Nephron (organoid): ENCODE results near the gene MFSD11.

Source experiments
- H3K27ac Mint-ChIP-seq, 3 experiments: 2 replicates each; pipeline ENCODE4 v1.8.0; 2020; ENCODE audit warnings: mixed read lengths in 3 of 3, mild to moderate bottlenecking in 2 of 3, moderate library complexity in 1 of 3
- H3K27me3 Mint-ChIP-seq: 2 replicates; pipeline ENCODE4 v1.8.0; 2021; ENCODE audit warnings: low read depth, mild to moderate bottlenecking, moderate library complexity, mixed read lengths
- H3K36me3 Mint-ChIP-seq: 2 replicates; pipeline ENCODE4 v1.8.0; 2020; ENCODE audit warnings: low read depth, mixed read lengths
- H3K4me1 Mint-ChIP-seq: 2 replicates; pipeline ENCODE4 v1.8.0; 2020; ENCODE audit warnings: mixed read lengths
- H3K4me3 Mint-ChIP-seq, 3 experiments: 2 replicates each; pipeline ENCODE4 v1.8.0; 2020; ENCODE audit warnings: mild to moderate bottlenecking in 3 of 3, mixed read lengths in 3 of 3, moderate library complexity in 2 of 3
- H3K9me3 Mint-ChIP-seq: 2 replicates; pipeline ENCODE4 v1.8.0; 2020; ENCODE audit warnings: mixed read lengths
- CTCF ChIP-seq, 3 experiments: fragments of 200-600 bp; sonication (generic); IDR thresholded peaks; one replicate each; pipeline ENCODE4 v1.5.0; 2021; ENCODE audit warnings: antibody characterized with exemption in 3 of 3; ENCODE audit not compliant: unreplicated experiment in 3 of 3

Gene MFSD11

GRCh38 chr17:76822184-76822778, 84.4 kb downstream of the MFSD11 start:
- Mint-ChIP-seq H3K4me3 (no peak overlapping the region), H3K36me3 (no peaks in the 10 kb centered on the region), H3K27ac (no peak overlapping the region), H3K9me3 (no peaks in the 10 kb centered on the region), H3K4me1 (no peaks in the 10 kb centered on the region), H3K27me3 (peaks cover 31% of the 10 kb centered on the region)
- no peak for TF ChIP-seq CTCF (IDR thresholded peaks at IDR 0.05; ENCODE audit: unreplicated experiment in 3 of 3)

GRCh38 chr17:76824093-76824492, 86.2 kb downstream of the MFSD11 start:
- Mint-ChIP-seq H3K4me1 (no peaks in the 10 kb centered on the region), H3K27me3 (peaks cover 39% of the 10 kb centered on the region), H3K9me3 (no peaks in the 10 kb centered on the region), H3K27ac (no peak overlapping the region), H3K4me3 (no peak overlapping the region), H3K36me3 (no peaks in the 10 kb centered on the region)
- TF ChIP-seq CTCF (IDR thresholded peaks at IDR 0.05; ENCODE audit: unreplicated experiment in 3 of 3) = no peak

- H3K4me1 Mint-ChIP-seq = no peaks in the 10 kb centered on the region
- no peak overlapping the region for H3K4me3 Mint-ChIP-seq
- TF ChIP-seq CTCF (IDR thresholded peaks at IDR 0.05; ENCODE audit: unreplicated experiment in 3 of 3) = no peak
- H3K27ac Mint-ChIP-seq = no peak overlapping the region
- H3K9me3 Mint-ChIP-seq = no peaks in the 10 kb centered on the region
- peaks cover 29% of the 10 kb centered on the region for H3K27me3 Mint-ChIP-seq
- H3K36me3 Mint-ChIP-seq = no peaks in the 10 kb centered on the region
These were observed 88.6 kb downstream of the MFSD11 start for GRCh38 chr17:76826330-76827068.

GRCh38 chr17:76827736-76828135, 89.8 kb downstream of the MFSD11 start:
- Mint-ChIP-seq H3K4me3 (no peak overlapping the region), H3K36me3 (no peaks in the 10 kb centered on the region), H3K4me1 (no peaks in the 10 kb centered on the region), H3K27ac (no peak overlapping the region), H3K9me3 (no peaks in the 10 kb centered on the region), H3K27me3 (peaks cover 35% of the 10 kb centered on the region)
- TF ChIP-seq CTCF (IDR thresholded peaks at IDR 0.05; ENCODE audit: unreplicated experiment in 3 of 3) = no peak
